Neutrophil (primary cell): ENCODE results near the gene CEP63.

Experiments
- H3K27ac ChIP-seq: fragments of 200-600 bp; sonication (generic); 2 replicates; pipeline ENCODE4 v1.5.1; 2016; ENCODE audit warnings: mild to moderate bottlenecking, moderate library complexity
- H3K27me3 ChIP-seq: fragments of 200-600 bp; sonication (generic); 2 replicates; pipeline ENCODE4 v1.6.0; 2016; ENCODE audit warnings: mild to moderate bottlenecking
- H3K36me3 ChIP-seq: fragments of 200-600 bp; sonication (generic); 2 replicates; pipeline ENCODE4 v1.5.1; 2017
- H3K4me1 ChIP-seq, 2 experiments: fragments of 200-600 bp in 1 of 2; sonication (generic) in 1 of 2; 1 replicate in 1 of 2; 2 replicates in 1 of 2; pipeline versions ENCODE4 v1.5.1 to v1.6.1; 2013 to 2016; ENCODE audit warnings: low read depth in 1 of 2, low read length in 1 of 2, mild to moderate bottlenecking in 1 of 2, moderate library complexity in 1 of 2; ENCODE audit not compliant: control insufficient read depth in 1 of 2, insufficient read depth in 1 of 2
- H3K4me3 ChIP-seq, 2 experiments: fragments of 200-600 bp in 1 of 2; sonication (generic) in 1 of 2; 1 replicate in 1 of 2; 2 replicates in 1 of 2; pipeline ENCODE4 v1.5.1; 2013 to 2016; ENCODE audit warnings: low read depth in 1 of 2, low read length in 1 of 2, mild to moderate bottlenecking in 1 of 2, moderate library complexity in 1 of 2
- H3K9me3 ChIP-seq: fragments of 200-600 bp; sonication (generic); 2 replicates; pipeline ENCODE4 v1.5.1; 2016
- CTCF ChIP-seq: fragments of 200-600 bp; sonication (generic); IDR thresholded peaks from 2 replicates; pipeline ENCODE4 v1.5.1; 2016; ENCODE audit warnings: antibody characterized with exemption

Gene CEP63

GRCh38 chr3:134527037-134527436 lies 41.2 kb downstream of the CEP63 start:
- H3K27ac ChIP-seq, result peak overlapping the region; percentile 40
- H3K4me3 ChIP-seq, result no peak overlapping the region
- H3K27me3 ChIP-seq, result no peaks in the 10 kb centered on the region
- H3K36me3 ChIP-seq, result no peaks in the 10 kb centered on the region
- peak; percentile 78 for TF ChIP-seq CTCF
- H3K4me1 ChIP-seq, result peaks cover 0 to 9% of the 10 kb centered on the region in 2 experiments
- no peaks in the 10 kb centered on the region for H3K9me3 ChIP-seq

- TF ChIP-seq CTCF, result no peak
- peak overlapping the region; percentile 40 for H3K27ac ChIP-seq
- H3K27me3 ChIP-seq, result no peaks in the 10 kb centered on the region
- H3K9me3 ChIP-seq, result no peaks in the 10 kb centered on the region
- H3K36me3 ChIP-seq, result peaks cover under 1% of the 10 kb centered on the region
- peaks cover 0 to 9% of the 10 kb centered on the region in 2 experiments for H3K4me1 ChIP-seq
- no peak overlapping the region for H3K4me3 ChIP-seq
Observed at GRCh38 chr3:134527538-134528186, 41.8 kb downstream of the CEP63 start.

- Histone ChIP-seq H3K27me3 (no peaks in the 10 kb centered on the region), H3K27ac (peak overlapping the region; percentile 96), H3K4me1 (peaks cover 26 to 35% of the 10 kb centered on the region in 2 experiments), H3K4me3 (no peak overlapping the region), H3K36me3 (peaks cover 26% of the 10 kb centered on the region), H3K9me3 (no peaks in the 10 kb centered on the region)
- no peak for TF ChIP-seq CTCF
Observed at GRCh38 chr3:134533493-134533892, 47.6 kb downstream of the CEP63 start.

GRCh38 chr3:134535186-134535970 lies 49.5 kb downstream of the CEP63 start:
- Histone ChIP-seq H3K4me1 (peaks cover 26 to 35% of the 10 kb centered on the region in 2 experiments), H3K27me3 (no peaks in the 10 kb centered on the region), H3K9me3 (no peaks in the 10 kb centered on the region), H3K27ac (peak overlapping the region; percentile 96), H3K36me3 (peaks cover 41% of the 10 kb centered on the region), H3K4me3 (peak overlapping the region in 1 of 2 experiments; percentile 29)
- peak; percentile 12 for TF ChIP-seq CTCF

- Histone ChIP-seq H3K4me3 (no peak overlapping the region), H3K36me3 (peaks cover 44% of the 10 kb centered on the region), H3K27me3 (no peaks in the 10 kb centered on the region), H3K4me1 (peaks cover 28 to 43% of the 10 kb centered on the region in 2 experiments), H3K9me3 (no peaks in the 10 kb centered on the region), H3K27ac (peak overlapping the region; percentile 96)
- no peak for TF ChIP-seq CTCF
Observed at GRCh38 chr3:134536781-134537180, 50.9 kb downstream of the CEP63 start.
